Activated CD4-positive, alpha-beta T cell treated with anti-CD3 and anti-CD28 coated beads, Interleukin-2, amount 50 U/mL, for 16 hours (primary cell): ENCODE measurements around the gene RBMX.
"Not testable (repeated sequence)": the region's sequence is repeated elsewhere in the genome, so short reads cannot be mapped to it uniquely, and the experiment has no call there.

Source experiments
- DNase-seq: peaks from one replicate; pipeline ENCODE4 v3.0.0-alpha.2; 2020

The RBMX gene

DNA sequence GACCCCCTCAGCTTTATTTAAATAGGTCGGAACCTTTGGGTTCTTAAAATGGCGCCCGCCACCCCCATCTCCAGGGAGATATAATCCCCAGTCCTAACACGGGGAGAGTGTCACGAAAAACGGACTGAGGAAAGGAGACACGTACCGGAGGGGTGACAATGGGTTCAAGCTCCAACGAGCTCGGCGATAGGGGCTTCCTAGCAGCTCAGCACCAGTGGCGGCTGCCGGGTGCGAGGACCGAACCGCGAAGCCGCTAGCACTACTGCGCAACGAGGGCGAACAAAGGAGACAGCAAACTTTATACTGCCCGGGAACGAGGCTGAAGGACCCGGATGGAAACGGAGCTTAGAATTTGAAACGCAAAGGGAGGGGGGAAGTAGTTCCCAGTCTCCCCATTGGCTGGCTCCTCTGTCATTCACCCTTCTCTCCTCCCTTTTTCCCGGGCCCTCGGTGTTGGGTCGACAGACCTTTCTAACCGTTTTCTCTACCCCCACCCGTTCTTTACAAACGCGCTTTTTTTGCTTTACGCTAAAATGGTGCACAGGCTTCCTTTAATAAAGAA lies at the start of gene RBMX:
TSS of gene RBMX (minus strand) at position 274 of the 562 bp plus-strand sequence. CDS start 1,298 bp downstream, outside the sequence.
- peak; percentile 92 for DNase-seq

DNA sequence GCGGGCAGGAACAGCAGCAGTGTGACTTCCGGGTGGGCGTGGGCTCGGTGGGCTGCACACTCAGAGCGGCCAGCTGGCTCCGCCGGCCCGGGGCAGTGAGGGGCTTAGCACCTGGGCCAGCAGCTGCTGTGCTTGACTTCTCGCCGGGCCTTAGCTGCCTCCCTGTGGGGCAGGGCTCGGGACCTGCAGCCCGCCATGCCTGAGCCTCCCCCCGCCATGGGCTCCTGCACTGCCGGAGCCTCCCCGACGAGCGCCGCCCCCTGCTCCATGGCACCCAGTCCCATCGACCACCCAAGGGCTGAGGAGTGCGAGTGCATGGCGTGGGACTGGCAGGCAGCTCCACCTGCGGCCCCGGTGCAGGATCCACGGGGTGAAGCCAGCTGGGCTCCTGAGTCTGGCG lies 40.9 kb upstream of the RBMX start:
- DNase-seq = not testable (repeated sequence)

DNA sequence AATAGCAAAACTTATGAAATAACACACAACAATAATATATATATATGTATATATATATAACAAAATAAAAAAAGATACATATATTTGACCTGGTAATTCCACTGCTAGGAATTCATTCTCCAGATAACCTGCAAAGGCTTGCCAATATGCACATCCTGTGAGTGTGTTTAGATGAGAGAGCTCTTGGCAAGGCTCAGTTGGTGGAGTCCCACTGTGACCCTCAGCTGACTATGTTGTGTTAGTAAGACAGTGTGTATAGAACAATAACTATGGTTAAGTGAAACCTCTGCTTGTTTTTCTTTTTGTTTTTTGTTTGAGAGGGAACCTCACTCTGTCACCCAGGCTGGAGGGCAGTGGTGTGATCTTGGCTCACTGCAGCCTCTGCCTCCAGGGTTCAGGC lies 39.5 kb upstream of the RBMX start:
- DNase-seq = no peak

DNA sequence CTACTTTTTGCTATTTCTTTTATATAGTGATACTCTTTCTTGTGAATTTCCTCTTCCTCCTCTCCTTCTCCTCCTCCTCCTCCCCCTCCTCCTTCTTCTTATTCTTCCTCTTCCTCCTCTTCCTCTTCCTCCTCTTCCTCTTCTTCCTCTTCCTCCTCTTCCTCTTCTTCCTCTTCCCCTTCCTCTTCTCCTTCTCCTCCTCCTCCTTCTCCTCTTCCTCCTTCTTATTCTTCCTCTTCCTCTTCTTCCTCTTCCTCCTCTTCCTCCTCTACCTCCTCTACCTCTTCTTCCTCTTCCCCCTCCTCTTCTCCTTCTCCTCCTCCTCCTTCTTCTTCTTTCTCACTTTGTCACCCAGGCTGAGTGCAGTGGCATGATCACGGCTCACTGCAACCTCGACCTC lies 36.3 kb upstream of the RBMX start:
- DNase-seq = no peak

DNA sequence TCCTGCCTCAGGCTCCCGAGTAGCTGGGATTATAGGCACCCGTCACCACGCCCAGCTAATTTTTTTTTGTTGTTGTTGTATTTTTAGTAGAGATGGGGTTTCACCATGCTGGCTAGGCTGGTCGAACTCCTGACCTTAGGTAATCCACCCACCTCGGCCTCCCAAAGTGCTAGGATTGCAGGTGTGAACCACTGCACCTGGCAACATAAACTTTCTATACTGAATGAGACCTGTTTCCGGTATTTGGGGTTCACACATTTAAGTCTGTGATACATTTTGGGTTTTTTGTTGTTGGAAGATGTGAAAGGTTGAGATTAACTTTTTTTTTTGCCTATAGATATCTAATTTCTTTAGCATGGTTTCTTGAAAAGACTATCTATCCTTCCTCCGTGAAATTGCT lies 31.1 kb upstream of the RBMX start:
- not testable (repeated sequence) for DNase-seq

DNA sequence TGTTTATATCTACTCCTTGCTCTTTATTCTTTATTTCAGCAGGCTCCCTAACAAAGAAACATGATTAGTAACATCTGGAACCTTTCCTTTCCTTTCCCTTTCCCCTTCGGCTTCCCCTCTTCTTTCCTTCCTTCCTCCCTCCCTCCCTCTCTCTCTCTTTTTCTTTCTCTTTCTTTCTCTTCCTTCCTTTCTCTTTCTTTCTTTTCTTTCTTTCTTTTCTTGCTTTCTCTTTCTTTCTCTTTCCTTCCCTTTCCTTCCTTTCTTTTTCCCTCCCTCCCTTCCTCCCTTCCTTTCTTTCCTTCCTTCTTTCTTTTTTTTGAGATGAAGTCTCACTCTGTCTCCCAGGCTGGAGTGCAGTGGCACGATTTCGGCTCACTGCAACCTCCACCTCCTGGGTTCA lies 30.7 kb upstream of the RBMX start:
- DNase-seq = no peak

DNA sequence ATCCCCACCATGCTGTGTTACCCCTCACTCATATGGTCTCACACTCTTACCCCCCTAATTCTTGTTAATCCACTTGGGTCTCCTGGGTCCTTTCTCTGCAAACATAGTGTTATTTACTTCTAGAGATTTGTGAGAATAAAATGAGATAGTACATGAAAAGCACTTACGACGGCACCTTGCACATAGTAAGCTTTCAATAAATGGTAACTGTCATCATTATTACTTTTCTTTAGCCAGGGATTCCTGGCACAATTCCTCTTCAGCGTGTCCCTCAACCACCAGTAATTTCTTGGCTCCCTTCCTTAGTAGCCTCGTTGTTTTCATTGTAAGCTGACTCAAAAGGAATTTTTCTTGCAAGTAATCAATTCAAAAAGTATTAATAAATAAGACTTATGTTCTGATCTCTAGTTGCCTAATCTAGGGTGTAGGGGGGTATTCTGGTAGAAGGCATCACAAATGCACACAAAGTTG lies 30.1 kb upstream of the RBMX start:
- no peak for DNase-seq

DNA sequence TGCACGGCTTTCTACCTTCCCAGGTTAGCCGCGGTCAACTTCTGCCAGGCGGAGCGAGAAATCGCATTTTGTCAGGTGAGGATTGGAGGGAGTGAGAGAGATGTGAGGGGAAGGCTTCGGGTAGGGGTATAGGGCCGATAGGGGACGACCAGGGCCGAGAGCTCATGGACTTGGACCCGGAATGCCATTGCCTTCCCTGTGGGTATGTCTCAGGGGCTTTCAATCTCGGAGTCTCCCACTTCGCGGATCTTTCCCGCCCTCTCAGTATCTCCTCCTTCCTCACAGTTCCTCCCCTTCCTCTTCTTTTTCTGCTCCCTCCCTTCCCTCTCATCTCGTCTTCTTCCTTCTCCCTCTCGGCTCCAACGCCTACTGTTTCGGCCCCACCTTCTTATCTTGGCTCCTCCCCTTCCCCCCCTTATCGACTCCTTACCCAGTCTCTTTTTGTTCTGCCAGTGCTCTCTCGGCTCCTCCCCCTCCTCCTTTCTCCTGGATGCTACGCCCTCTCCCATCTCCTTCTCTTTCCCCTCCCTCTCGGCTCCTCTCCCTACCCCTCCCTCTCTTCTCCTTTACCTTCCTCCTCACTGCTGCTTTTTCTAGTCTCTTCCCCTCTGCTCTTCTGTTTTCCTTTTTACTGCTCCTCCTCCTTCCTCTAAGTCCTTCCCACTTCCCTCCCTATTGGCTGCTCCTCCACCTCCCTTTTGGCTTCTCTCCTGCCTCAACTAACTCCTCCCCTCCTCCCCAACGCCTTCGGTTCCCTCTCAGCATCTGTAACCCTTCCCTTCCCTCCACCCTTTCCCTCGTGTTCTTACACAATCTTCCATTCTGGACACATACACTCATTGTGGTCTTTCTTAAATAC lies 29.4 kb upstream of the RBMX start:
- DNase-seq = peak; percentile 71

DNA sequence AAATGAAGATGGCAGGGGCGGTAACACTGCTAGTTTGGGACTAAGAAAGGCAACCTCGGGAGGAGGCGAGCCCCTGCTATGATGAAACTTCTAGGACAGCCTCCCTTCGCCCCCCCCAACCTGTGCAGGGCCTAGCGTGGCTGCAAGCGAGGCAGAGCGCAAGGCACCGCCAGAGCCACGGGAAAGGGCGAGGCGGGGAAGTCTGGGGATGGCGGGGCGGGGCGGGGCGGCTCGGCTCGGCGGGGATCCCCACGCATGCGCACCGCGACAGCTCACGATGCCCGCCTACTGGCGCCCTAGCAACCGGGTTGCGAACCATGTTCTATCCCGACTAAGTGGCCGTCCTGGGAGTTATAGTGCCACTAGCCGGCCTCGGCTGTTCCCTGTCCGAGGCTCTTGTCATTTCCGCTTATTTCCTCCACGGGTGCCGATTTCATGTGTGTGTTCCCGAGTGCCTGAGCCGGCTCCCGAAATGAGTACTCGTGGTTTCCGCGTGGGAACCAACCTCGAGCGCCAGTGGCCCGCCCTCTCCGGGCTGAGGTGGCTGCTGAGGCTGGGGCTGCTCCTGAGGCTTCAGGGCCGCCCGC lies 28.7 kb upstream of the RBMX start:
- peak; percentile 70 for DNase-seq

DNA sequence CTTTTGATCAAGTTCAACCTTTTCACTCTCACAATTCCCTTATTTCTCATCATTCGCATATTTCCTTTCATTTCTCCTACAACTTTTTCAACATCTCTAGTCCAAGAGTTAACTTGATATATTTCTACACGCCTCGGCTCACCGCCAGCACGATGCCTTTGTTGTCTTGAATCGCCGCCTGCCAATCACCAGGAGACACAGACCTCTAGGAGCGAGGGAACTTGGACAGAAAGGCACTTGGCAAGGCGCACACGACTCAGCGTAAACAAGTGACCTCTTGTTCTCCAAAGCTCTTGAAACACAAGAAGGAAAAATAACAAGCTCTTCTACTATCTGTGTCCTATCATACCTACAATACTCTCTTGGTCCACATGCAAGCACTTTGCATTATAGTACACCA lies 27.1 kb upstream of the RBMX start:
- DNase-seq = no peak

DNA sequence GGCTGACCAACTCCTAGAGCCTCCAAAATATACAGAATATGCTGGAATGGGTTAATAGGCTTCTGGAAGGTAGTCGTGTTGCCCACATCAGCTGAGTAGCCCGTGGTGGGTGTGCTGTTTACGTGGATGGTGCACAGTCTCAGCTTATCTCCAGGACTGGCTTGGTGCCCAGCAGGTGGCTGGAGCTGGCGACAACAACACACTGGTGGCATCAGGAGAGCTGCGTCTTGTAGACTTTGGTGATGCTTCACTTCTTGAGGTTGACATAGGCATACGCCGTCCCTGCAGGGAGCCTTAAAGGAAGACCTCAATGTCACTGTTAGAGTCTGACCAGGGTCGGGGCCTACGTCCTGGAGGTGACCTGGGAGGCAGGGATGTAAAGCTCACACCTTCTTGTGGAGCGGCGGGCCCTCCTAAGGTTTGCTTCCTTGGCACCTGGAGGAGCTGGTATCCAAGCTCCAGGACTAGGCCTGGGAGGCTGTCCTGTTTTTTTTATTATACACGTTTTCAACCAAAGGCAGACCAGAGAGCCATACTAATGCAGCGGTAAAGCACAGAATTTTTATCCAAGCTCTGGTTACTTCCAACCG lies 26.5 kb upstream of the RBMX start:
- DNase-seq = no peak

DNA sequence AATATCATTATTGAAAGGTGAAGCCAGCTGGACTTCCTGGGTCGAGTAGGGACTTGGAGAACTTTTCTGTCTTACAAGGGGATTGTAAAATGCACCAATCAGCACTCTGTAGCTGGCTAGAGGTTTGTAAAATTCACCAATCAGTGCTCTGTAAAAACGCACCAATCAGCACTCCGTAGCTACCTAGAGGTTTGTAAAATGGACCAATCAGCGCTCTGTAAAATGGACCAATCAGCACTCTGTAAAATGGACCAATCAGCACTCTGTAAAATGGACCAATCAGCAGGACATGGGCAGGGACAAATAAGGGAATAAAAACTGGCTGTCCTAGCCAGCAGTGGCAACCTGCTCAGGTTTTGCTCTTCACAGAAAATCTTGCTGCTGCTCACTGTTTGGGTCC lies 23.5 kb upstream of the RBMX start:
- not testable (repeated sequence) for DNase-seq

DNA sequence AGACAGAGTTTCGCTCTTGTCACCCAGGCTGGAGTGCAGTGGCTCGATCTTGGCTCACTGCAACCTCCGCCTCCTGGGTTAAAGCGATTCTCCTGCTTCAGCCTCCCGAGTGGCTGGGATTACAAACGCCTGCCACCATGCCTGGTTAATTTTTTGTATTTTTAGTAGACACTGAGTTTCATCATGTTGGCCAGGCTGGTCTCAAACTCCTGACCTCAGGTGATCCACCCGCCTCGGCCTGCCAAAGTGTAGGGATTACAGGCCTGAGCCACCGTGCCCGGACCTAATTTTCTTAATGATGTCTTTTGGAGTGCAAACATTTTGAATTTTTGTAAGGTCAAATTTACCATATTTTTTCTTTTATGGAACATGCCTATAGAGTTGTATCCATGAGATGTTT lies 19.5 kb upstream of the RBMX start:
- DNase-seq = not testable (repeated sequence)

DNA sequence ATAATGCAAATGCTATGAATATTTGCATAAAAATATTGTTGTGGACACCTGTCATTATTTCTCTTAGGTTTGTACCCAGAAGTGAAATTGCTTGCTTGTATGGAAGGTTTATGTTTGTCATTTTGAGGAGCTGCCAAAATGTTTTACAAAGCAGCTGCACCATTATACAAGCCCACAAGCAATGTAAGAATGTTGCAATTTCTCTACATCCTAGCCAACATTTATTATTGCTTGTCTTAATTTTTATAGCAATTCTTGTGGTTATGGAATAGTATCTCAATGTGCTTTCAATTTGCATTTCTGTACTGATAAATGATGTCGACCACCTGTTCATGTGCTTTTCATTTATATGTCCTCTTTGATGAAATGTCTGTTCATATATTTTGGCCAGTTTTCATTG lies 18.7 kb upstream of the RBMX start:
- DNase-seq = no peak

DNA sequence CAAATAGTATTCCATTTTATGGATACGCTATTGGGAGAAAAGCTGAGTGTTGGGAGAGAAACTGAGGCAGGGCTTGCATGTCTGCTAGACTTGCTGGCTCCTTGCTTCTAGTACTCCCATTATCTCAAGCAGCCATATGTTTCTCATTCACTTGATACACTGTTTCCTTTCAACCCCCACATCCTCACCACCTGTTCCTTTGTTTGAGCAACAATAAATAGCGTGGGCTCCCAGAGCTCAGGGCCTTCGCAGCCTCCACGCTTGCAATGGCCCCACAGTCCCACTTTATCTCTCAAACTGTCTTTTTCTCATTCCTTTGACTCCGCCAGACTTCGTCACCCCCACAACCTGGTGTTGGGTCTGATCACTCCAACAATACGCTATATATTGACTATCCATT lies 18.2 kb upstream of the RBMX start:
- DNase-seq = not testable (repeated sequence)

DNA sequence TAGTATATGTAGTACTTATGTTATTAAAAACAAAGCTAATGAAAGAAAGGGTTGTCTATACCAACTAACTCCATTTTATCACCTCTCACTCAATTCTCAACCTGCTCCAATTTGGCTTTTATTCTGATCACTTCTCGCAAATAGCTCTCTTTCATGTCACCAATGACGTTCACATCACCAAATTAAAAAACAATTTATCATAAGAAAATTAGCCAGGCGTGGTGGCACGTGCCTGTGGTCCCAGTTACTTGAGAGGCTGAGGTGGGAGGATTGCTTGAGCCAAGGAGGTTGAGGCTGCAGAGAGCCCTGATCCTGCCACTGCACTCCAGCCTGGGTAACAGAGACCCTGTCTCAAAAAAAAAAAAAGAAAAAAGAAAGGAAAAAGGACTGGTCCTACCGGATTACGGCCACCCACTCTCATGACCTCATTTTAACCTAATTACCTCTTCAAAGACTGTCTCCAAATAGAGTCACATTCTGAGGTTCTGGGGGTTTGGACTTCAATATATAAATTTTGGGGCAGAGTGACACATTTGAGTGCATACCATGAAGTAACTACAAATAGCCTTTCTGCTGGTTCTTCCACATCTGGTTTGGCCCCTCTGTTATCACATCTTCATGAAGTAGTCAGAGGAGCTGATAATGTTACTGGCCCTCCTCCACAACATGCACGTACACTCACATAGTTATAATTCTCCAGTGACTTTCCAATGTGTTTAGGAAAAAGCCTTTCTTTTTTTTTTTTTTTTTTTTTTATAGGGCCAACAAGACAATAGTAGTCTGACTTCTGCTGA lies 15.8 kb upstream of the RBMX start:
- DNase-seq = no peak

DNA sequence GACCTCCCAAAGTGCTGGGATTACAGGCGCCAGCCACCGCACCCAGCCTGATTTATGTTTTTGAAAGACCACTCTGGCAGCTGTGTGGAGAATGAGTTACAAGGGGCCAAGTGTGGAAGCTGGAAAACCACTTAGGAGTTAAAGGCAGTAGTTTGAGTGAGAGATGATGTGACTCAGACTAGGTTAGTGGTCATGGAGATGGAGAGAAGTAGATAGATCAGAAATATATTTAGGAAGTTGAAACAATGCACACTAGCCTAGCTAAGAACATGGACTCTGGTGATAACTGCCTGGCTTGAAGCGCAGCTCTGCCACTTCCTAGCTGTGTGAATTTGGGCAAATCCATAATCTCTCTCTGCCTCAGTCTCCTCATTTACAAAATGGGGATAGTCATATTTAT lies 11.9 kb upstream of the RBMX start:
- DNase-seq = no peak

DNA sequence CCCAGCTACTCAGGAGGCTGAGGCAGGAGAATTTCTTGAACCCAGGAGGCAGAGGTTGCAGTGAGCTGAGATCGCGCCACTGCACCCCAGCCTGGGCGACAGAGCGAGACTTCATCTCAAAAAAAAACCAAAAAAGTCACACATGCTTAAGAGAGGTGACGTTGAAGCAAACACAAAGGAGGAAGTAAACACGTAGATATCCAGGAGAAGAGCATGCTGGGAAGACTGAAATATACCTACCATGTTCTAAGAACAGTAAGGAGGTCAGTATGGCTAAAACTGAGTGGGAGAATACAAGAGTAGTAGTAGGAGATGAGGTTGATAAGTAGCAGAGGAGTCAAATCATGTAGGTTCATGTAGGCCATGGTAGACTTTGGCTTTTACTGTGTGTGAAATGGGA lies 10.1 kb upstream of the RBMX start:
- DNase-seq = not testable (repeated sequence)

DNA sequence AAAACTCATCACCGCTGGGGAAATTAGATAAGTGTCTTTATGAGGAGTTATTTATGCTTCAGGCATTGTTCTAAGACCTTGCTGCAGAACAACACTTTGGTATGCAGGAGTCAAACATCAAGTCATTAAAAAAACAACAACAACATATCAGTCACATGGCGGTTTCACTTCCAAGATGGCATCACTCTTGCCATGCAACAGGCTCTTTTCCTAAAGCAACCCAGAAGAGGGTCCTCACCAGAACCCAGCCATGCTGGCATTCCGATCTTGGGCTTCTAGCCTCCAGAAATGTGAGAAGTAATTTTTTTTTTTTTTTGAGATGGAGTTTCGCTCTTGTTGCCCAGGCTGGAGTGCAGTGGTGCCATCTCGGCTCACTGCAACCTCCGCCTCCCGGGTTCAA lies 8.7 kb upstream of the RBMX start:
- no peak for DNase-seq

DNA sequence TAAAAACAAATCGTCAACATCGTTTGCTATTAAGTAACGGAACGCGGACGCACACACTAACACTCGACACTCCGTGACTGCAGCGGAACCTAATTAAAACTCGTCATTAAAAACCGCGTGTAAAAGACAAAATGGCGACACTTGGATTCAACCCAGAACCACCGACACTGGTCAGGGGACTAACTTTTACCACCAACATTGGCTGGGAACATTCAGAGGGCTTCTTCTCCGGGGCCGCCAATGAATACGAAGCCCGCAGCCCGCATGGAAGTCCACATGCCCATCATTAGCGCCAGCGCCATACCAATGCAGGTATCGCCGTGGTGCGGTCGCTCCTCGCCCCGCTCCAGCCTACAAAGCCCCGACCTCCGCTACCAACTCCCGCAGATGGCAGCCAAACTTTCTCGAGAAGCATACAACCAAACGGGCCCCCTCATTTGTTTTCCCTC lies 498 bp downstream of the RBMX start:
- DNase-seq = peak; percentile 18

DNA sequence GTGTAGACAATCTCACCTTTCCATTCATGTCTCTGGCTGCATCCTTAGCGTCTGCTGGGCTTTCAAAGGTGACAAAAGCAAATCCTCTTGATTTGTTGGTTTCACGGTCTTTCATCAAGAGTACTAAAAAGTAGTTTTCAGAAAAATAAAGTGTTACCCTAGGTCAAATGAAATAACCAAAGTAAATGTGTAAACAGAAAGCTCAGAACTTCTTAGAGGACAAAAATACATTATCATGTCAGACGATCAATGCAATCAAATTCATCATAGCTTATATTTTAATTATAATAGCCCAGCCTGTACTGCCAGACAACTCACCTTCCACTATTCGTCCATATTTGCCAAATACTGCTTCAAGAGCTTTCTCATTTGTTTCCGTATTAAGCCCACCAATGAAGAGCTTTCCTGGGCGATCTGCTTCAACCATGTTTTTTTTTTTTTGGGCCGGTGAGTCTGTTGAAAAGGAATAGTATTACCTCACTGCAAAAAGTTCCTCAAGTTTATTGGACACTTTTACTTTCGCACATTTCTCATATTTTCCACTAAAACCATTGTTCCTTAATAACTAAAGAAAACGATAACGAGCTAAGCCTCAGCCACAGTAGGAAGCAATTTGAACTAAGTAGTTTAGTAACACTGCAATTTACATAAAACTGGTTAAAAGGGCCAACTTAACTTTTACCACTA lies 1.4 kb downstream of the RBMX start:
- no peak for DNase-seq

DNA sequence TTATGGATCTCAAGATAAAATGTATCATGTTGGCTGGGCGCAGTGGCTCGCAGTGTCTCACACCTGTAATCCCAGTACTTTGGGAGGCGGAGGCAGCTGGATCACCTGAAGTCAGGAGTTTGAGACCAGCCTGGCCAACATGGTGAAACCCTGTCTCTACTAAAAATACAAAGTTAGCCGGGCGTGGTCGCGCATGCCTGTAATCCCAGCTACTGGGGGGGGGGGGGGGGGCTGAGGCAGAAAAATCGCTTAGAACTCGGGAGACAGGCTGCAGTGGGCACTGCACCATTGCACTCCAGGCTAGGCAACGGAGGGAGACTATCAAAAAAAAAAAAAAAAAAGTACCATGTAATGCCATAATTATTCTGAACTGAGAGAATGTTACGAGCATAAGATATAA lies 2.1 kb downstream of the RBMX start:
- DNase-seq = no peak
